Stimulated activated CD4-positive, alpha-beta T cell treated with anti-CD3 and anti-CD28 coated beads, TNF-alpha, amount 100 ng/mL, for 24 hours (primary cell): ENCODE results near the gene COL18A1.

Experiments used
- DNase-seq, 3 experiments: peaks; one replicate each; pipeline ENCODE4 v3.0.0-alpha.2; 2020; ENCODE audit warnings: low read depth in 3 of 3

COL18A1 gene

GRCh38 chr21:45544449-45545235 lies 139.7 kb downstream of the COL18A1 start:
- DNase-seq, result no peak

- no peak for DNase-seq
Measured at GRCh38 chr21:45545236-45545570, 140.2 kb downstream of the COL18A1 start.

- DNase-seq, result no peak
Measured at GRCh38 chr21:45545691-45546531, 140.9 kb downstream of the COL18A1 start.

GRCh38 chr21:45546636-45547544 lies 141.9 kb downstream of the COL18A1 start:
- no peak for DNase-seq

- DNase-seq, result no peak
Measured at GRCh38 chr21:45547545-45547900, 142.6 kb downstream of the COL18A1 start.

GRCh38 chr21:45548711-45549491 lies 143.9 kb downstream of the COL18A1 start:
- DNase-seq, result no peak

- DNase-seq, result no peak
Measured at GRCh38 chr21:45549626-45550463, 144.9 kb downstream of the COL18A1 start.

- DNase-seq, result peak in 1 of 3 experiments; percentile 63
Measured at GRCh38 chr21:45550522-45551210, 145.7 kb downstream of the COL18A1 start.

- peak in 1 of 3 experiments; percentile 29 for DNase-seq
Measured at GRCh38 chr21:45551316-45551715, 146.4 kb downstream of the COL18A1 start.

- DNase-seq, result no peak
Measured at GRCh38 chr21:45551783-45552695, 147.1 kb downstream of the COL18A1 start.

- no peak for DNase-seq
Measured at GRCh38 chr21:45552696-45553391, 147.9 kb downstream of the COL18A1 start.

- DNase-seq, result peak; percentile 67 to 84 (median 82)
Measured at GRCh38 chr21:45554477-45555175, 149.7 kb downstream of the COL18A1 start.

GRCh38 chr21:45555251-45555556 lies 150.2 kb downstream of the COL18A1 start:
- no peak for DNase-seq

- DNase-seq, result peak in 1 of 3 experiments; percentile 57
Measured at GRCh38 chr21:45555557-45556301, 150.8 kb downstream of the COL18A1 start.

GRCh38 chr21:45556302-45556644 lies 151.3 kb downstream of the COL18A1 start:
- no peak for DNase-seq

- no peak for DNase-seq
Measured at GRCh38 chr21:45556645-45557615, 152.0 kb downstream of the COL18A1 start.
